NCI-H526 (cell line): ENCODE measurements around the gene PROCR.
"Not testable (repeated sequence)": the region's sequence is repeated elsewhere in the genome, so short reads cannot be mapped to it uniquely, and the experiment has no call there.

Experiments
- DNase-seq, 2 experiments: peaks; one replicate each; lab custom pipeline; 2025; lab: John Stamatoyannopoulos, UW

PROCR gene

DNA sequence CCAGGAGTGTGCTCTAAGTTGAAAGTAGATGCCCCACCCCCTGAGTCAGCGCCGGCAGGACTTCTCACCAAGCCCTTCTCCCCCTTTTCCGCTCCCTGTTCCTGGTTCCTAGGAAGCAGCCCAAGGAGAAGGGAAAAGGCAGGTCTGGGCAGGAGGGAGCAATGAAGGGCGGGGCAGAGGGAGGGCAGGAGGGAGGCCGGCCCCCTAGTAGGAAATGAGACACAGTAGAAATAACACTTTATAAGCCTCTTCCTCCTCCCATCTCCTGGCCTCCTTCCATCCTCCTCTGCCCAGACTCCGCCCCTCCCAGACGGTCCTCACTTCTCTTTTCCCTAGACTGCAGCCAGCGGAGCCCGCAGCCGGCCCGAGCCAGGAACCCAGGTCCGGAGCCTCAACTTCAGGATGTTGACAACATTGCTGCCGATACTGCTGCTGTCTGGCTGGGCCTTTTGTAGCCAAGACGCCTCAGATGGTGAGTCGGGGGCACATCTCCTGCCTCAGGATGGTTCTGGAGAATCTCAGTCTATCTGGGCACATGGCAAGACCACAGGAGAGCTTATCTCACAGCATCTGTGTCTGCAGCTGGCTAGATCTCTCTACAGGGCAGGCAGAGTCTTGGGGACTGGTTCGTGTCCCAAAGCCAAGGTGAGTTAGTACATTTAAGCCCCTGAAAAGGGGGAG, at the start of gene PROCR:
TSS of gene PROCR (plus strand) at position 320 of the 681 bp plus-strand sequence. CDS start at position 403, 83 bp downstream.
- peak in 1 of 2 experiments; percentile 37 for DNase-seq

DNA sequence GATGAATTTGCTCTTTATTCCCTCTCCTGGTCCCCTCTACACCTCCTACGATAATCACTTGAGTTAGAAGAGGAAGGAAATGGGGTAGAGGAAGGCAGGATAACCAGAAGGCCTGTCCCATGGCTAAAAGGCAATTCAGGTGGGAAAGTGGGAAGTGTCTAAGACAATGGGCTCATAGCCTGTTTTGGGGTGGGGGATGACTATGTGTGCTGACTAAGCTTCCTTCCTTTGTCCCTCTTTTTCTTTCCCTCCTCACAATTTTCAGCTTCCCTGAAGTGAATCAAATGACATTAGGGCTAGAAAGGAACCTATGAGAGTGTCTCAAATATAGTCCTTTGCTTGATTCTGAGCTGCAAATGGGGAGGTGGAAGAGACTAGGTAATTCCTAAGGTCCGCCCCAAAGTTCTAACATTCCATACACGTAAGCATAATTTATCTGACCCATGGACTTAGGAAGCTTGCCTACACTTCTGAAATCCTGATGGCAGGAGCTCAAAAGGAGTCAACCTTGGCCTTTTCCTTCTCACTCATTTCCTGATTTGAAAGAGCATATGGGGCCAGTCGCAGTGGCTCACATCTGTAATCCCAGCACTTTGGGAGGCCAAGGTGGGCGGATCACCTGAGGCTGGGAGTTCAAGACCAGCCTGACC, 49.0 kb upstream of the PROCR start:
- no peak for DNase-seq

DNA sequence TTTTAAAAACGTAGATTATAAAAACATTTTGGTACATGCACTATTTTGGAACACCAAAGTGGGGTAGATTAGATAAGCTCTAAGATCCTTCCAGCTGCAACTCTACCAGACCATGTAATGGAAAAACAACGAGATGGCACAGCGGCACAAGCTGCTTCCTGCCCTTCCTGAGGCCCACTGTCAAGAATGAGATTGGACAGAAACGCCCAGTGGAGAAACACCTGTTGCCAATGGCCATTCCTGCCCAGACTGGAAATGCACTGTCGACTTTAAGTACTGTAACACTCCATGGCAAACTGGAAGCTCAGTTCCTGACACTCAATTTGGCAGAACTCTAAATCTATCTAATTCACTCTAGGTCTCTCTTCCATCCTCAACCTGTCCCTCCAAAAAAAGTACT, 46.1 kb upstream of the PROCR start:
- DNase-seq: no peak

DNA sequence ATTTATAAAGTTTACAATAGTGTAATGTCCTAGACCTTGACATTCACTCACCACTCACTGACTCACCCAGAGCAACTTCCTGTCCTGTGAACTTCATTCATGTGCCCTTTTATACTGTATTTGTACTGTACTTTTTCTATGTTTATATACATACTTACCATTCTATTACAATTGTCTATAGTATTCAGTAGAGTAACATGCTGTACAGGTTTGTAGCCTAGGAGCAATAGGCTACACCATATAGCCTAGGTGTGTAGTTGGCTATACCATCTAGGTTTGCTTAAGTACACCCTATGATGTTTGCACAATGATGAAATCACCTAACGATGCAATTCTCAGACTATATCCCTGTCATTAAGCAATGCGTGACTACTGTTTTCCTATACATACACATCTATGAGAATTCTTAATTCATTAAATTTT, 42.2 kb upstream of the PROCR start:
- peak in 1 of 2 experiments; percentile 19 for DNase-seq

DNA sequence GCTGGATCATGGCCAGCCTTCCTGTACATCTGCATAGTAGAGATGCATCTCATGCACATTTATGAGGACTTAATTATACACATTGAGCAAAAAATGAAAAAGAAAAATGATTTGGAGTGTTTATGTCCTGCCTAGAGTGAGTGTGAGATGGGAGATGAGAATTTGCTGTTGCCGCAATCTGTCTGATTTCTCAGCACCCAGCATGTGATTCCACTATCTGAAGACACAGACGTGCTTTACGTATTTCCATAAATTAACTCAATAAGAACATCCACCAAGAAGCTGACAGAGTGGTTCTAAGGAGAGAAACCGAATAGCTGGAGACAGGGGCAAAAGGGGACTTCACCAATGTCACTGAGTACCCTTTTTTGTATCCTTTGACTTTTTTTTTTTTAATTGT, 39.9 kb upstream of the PROCR start:
- no peak for DNase-seq

DNA sequence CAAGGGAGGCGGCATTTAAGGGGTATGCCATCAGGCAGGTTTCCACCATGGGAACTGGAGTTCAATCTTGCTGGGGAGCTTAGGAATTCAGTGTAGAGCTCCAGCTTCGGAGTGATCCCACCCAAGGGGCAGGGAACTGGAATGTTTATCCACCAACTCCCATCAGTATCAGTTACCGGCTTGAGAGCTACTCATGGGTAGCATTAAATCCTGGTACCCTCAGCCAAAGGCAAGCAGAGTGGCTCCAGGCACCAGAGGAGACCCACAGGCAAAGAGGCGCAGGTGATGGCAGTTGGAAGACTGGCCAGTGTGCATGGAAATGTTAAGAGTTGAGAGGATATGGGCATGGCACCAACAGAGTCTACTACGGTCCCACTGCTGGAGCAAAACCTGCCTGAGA, 38.8 kb upstream of the PROCR start:
- no peak for DNase-seq

DNA sequence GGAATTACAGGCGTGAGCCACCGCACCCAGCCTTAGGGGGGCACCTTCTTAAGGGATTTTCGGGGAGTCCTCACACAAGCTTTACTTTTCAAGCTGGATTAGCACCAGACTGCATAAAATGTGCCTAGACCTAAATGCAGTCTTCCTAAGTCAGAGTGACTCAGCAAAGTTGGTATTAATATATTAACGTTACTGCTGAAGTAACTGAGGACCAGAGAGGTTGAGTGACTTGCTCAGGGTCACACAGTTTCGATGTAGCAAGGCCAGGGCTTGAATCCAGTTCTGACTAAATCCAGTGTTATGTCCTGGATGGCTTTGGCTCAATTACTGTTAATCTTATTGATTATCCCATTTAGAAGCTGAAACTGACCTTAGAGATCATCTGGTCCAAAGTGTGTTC, 38.1 kb upstream of the PROCR start:
- no peak for DNase-seq

DNA sequence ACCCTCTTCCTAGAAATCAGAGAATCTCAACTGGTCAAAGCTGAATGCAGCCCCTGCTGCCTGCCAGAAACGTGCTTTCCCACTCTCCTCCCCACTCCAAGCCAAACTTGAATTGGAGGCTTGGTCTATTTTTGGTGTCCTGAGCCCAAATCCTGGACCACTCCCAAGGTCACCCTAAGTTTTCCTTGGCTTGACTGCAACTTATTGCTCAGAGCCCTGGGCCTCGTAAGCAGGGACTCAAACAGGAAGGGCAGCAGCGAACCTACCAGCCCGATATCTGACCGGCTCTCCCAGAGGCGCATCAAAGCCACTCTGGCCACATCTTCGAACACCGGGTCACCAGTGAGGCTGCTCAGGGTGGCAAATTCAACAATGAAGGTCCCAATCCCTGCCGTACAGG, 37.4 kb upstream of the PROCR start:
- no peak for DNase-seq

DNA sequence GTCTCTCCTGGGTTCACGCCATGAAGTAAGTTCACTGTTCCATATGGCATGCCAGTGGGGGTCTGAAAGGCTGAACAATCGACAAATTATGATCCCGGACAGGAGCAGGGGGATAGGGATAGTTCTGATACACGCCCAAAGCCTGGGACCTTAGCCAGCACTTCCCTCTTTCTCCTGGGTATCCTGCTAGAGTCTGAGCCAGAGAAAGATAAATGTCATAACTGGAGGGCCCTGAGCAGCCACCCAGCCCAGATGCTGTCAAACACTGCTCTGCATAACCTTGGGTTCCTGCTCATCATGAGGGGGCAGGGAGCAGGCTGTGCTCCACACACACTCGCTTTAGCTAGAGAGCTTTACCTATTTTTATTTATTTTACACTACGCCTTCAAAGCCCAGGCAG, 37.0 kb upstream of the PROCR start:
- no peak for DNase-seq

DNA sequence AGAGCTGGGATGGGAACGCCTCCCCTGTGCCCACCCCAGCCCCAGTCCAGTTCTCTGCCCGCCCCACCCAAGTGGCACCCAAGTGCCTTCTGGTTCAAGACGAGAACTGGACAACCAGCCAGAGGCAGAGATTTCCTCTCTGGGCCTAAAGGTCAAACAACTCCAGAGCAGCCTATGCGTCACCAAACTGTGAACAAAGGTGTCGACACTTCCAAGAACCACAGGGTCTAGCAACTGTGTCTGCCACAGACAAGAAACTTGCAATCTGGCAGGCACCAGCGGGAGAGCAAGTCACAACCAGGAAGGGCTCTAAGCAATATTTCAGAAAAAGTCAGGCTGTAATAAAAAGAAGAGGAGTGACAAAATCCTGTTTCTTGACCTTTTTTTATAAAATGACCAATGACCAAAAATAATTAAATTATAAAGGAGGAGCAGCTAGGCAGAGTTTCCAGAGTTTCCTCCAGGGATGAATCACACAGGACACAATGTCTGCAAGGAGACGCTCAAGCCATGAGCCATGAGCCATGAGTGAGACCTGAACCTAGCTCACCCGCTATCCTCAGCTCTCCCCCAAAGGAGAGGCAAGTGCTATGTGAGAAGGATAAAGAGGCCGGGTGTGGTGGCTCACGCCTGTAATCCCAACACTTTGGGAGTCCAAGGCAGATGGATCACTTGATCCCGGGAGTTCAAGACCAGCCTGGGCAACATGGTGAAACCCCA, 35.8 kb upstream of the PROCR start:
- DNase-seq: no peak

DNA sequence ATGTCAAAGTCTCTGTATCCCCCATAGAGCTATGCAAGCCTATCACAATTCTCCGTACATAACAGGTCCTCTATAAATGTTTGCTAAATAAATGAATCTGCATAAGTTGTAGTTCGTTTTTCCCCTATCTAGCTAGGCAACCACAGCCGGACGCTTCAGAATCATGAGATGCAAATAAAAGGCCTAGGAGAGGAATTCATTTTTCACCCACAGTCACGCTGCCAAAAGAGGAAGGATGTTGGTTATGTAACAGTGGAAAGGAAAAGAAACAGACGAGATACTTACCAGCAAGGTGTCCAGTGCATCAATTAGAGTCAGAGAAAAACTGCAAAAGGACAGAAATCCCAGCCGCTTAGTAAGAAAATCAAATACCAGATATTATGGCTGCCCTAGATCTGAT, 27.2 kb upstream of the PROCR start:
- peak; percentile 20 to 55 for DNase-seq

DNA sequence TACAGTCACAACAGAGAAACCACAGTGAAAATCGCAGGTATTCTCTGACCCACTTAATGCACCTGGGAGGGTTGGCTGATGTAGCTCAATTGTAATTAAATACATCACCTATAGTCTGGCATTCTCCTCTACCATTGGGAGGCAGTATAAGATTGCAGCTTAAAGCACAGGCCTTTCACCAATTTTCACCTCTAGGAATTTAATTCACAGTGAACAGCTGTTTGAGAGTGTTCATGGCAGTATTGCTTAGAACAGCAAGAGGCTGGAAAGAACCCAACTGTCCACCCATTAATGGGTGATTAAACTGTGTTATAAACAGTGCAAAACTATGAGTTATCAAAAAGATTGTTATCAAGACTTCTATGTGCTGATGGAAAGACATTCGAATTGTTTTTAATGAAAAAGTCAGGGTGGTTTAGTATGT, 26.7 kb upstream of the PROCR start:
- peak; percentile 60 to 85 for DNase-seq

DNA sequence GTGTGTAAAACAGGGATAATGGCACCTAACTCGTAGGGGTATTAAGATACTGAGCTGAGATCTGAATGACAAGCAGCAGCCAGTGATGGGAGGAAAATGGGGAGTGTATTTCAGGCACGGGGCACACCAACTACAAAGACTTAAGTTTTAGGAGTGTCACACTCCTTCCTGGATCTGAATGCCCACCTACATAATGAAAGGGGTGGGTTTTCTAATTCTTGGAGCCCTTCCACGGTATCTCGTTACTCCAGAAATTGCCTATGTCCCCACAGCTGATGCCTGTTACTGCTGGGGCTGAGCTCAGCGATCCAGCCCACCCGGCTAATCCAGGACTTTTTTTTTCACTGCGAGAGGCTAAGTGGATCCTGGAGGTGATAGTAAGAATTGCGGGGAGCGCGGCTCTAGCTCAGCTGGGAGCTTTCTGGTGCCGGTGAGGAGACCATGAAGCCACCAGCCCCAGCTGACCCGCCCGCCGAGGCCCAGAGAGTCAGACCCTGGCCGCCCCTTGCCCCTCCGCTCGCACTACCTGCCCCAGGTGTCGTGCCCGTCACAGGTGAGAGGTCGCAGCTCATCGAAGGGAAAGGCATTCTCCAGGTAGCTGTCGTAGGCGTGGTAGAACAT, 25.5 kb upstream of the PROCR start:
- DNase-seq: peak in 1 of 2 experiments; percentile 80

DNA sequence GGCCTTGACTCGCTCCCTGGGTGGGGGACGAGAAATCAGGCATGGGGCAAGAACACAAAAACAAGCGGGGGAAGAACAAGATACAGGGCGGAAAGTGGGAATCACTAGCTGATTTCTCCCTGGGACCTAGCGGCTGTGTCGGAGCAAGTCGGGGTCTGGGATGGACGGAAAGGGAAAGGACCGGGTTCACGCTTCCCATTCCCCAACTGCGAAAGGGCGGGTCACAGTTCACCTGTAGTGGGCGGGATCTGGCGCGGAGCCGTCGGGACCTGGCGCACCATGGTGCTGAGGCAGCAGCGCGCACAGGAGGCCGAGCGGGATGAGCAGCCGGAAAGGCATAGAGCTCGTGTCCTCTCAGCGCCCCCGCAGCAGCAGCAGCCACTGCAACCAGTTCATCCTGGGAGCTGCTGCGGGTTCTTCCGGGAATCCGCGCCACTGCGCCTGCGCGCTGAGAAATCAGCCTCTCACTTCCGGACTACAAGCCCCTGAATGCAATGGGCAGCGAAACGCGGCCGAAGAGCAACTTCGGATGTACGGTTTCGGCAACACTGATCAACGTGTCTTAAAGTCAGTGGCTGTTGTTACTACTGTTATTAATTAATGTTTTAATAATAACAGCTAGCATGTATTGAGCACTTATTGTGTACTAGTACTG, 24.8 kb upstream of the PROCR start, which contains the start of gene EDEM2:
TSS of gene EDEM2 (minus strand) at position 417 of the 655 bp plus-strand sequence. CDS start at position 339, 78 bp downstream.
- DNase-seq: peak; percentile 96 to 98

DNA sequence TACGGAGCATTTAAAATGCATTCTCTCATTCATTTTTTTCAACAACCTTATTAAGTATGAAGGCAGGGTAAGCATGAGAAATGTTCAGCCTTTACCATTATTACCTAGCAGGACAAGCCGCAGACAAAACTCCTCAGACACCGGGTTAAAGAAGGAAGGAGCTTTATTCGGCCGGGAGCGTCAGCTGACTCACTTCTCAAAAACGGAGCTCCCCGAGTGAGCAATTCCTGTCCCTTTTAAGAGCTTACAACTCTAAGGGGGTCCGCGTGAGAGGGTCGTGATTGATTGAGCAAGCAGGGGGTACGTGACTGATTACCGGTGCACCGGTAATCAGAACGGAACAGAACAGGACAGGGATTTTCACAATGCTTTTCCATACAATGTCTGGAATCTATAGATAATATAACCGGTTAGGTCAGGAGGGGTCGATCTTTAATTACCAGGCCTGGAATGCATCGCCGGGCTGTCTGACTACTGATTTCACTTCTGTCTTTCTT, 24.2 kb upstream of the PROCR start:
- peak in 1 of 2 experiments; percentile 52 for DNase-seq

DNA sequence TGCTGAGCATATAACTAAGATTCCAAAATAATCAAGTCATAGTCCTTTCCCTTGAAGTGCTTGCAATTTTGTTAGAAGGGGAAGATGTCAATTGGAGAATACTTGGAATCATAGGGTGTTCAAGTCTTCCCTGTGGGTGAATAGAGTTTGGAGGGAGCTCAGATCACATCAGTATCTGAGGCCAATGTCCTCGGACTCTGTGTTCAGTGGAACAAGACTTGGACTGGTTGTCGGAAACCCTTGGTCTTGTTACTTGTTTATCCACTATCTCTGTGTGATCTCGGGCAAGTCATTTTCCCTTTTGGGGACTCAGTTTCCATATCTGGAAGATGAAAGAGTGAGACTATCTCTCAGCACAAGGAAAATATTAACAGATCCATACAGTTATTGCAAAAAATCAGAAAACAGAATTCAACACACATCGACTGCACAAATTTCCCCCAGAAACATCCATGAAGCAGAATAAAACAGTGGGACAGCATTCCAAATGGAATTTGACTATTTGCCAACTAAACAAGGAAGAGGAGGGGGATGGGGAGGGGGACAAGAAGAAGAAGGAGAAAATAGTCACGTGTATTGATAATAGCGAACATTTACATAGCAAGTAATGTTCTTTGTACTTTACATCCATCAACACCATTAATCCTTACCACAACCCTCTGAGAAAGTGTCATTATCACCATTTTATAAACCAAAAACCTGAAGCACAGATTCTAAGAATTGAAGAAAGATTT, 20.9 kb upstream of the PROCR start:
- no peak for DNase-seq

DNA sequence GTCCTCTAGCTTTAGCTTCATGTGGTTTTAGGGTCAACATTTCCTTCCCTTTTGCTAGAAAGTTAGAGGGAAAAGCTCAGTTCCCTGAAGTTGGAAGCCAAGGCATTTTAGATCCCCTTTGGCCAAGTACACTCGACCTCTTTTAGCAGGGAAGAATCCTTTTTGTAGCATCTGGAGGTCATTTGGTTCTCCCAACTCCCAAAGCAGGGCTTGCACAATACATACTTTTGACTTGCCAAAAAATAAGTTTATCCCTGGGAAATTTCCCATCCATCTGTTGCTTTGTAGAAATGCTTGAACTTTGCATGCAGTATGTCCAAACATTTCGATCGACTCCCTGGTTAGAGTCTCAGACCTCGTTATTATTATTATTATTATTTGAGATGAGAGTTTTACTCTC, 20.1 kb upstream of the PROCR start:
- DNase-seq: no peak

DNA sequence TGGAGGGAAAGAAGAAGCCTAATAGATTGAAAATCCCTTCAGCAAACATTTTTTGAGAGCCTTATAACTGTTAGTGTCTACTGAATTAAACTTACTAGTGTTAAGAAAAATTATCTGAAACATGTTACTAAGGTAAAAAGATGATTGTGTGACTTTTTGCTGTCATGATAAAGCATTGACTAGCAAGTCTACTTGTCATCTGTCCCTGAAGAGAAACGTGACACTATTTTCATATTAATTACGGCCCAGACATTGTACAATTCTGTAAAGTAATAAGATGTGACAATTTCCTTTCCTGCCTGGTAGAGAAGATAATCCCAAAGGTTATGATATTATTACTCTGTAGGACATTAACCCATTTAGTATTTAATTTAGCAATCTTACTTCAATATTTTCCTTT, 15.9 kb upstream of the PROCR start:
- DNase-seq: no peak

DNA sequence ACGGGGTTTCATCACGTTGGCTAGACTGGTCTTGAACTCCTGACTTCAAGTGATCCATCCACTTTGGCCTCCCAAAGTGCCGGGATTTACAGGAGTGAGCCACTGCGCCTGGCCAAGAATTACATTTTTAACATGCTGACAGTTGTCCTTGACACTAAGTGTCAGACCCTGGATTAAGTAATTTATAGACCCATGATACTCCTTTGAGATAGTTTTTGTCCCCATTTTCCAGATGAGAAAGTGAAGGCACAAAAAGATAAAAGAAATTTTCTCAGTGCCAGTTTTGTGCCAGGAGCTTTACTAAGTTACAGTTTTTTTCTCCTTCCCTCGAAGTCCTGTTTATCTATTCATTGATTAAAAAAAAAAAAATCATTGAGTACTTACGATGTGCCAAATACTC, 14.9 kb upstream of the PROCR start:
- DNase-seq: no peak

DNA sequence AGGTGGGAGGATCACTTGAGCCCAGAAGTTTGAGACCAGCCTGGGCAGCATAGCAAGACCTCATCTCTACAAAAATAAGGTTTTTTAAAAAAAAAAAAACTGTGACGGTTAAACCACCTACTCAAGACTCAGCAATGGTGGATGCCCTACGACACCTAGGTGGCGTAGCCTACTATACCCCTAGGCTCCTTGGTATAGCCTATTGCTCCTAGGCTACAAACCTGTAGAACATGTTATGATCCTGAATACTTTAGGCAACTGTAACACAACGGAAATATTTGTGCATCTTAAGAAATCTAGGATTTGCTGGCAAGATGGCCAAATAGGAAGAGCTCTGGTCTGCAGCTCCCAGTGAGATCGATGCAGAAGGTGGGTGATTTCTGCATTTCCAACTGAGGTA, 11.5 kb upstream of the PROCR start:
- DNase-seq: not testable (repeated sequence)

DNA sequence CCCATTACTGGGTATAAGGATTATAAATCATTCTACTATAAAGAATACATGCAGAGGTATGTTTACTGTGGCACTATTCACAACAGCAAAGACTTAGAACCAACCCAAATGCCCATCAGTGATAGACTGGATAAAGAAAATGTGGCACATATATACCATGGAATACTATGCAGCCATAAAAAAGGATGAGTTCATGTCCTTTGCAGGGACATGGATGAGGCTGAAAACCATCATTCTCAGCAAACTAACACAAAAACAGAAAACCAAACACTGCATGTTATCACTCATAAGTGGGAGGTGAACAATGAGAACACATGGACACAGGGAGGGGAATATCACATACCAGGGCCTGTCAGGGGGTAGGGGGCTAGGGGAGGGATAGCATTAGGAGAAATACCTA, 7.3 kb upstream of the PROCR start:
- DNase-seq: not testable (repeated sequence)
